OCI-LY3 (cell line): ENCODE measurements around the gene PCDHGA12.

Experiments
- CTCF ChIP-seq: fragments of 200-600, 300-600 bp; sonication (generic); IDR thresholded peaks from 2 replicates; pipeline ENCODE4 v1.5.1; 2014; ENCODE audit warnings: antibody characterized with exemption, low read length, low read depth
- EZH2phosphoT487 ChIP-seq: fragments of 200-600 bp; shearing (Covaris generic); IDR thresholded peaks from 2 replicates; pipeline ENCODE4 v1.6.1; 2018; ENCODE audit warnings: antibody characterized with exemption, mixed run types, low read depth

GRCh38 chr5:141478321-141478945, 48.1 kb downstream of the PCDHGA12 start:
- no peak for TF ChIP-seq CTCF
- no peak for TF ChIP-seq EZH2phosphoT487
